DMS53 (cell line): Measurements from ENCODE around the gene FNIP1.
"Not testable (repeated sequence)": the region's sequence is repeated elsewhere in the genome, so short reads cannot be mapped to it uniquely, and the experiment has no call there.

Source experiments
- DNase-seq: peaks from one replicate; lab custom pipeline; 2025; lab: John Stamatoyannopoulos, UW

FNIP1 gene

DNA sequence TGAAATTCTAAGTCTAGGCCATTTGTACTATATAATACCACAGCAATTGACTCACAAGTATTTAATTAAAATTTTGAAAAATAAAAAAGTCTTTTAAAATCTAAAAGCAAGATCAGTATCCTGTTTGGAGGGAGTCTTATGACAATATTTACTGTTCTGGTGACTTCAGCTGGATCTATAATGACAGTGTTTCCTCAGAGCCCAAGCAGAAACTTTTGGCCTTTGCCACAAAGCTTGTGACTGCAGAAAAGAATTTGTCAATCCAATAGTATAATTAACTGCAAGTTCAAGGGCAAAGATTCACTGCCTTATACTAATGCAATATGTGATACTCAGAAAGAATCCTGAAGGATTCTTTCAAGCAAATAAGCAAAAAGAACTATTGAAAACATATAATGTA, 112.2 kb downstream of the FNIP1 start:
- DNase-seq: no peak

DNA sequence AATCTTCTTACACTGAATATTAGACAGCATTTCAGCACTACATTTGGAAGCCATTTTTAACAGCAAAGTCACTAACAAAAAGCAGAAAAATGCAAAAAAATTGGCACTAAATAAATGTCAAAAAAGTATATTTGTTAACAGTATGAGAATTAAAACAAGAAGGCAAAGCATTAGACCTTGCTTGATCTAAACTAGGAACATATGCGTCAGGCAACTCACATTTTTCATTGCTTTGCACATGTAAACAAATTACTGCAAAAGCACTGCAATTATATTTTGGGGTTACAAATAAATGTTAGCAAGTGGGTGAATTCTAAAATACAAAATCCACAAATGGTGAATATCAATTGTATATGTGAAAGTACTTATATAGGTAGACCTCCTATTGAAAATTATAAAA, 112.8 kb downstream of the FNIP1 start:
- DNase-seq: no peak

DNA sequence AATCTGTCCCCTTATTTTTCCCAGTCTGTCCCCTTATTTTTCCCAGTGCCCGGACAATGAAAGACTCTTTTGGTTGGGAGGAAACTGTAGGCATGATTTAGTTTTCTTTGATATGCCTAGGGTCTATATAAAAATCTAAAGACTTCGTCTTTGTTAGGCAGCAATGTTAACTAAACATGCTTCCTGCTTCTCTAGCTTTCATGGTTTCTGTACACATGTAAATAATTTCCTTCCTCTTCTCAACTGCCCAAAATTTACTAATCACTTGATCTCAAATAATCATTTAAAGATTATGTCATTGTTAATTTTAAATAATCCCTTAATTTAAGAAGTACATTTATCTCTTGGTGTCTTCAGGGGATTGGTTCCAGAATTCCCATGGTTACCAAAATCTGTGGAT, 114.0 kb downstream of the FNIP1 start:
- no peak for DNase-seq

DNA sequence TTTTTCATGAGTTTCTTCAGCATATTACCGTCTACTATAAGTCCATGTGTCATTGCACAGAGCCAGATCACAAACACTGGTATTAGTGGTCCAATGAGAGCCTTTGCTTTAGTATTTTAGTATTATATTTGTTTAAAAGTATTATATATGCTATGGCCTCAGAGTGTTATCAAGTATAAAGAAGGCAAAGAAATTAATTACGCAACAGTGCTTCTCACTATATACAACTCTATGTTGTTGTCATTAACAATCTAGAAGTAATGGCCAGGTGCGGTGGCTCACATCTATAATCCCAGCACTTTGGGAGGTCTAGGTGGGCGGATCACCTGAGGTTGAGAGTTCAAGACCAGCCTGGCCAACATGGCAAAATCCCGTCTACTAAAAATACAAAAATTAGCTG, 114.6 kb downstream of the FNIP1 start:
- DNase-seq: no peak

DNA sequence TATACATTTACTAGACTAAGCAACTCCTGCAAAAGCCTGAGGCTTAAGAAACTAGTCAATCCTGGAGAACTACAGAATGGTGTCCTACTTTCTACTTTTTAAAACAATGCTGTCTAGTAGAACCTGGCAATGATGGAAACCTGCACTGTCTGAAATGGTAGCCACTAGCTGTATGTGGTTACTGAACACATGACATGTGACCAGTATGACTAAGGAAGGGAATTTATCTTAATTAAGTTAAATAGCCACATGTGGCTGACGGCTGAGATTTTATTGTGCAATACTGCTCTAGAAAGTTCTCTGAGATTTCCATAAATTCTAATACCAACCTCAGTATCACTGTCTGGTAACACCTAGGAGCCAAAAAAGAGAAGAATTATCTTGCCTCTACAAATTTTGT, 116.9 kb downstream of the FNIP1 start:
- no peak for DNase-seq

DNA sequence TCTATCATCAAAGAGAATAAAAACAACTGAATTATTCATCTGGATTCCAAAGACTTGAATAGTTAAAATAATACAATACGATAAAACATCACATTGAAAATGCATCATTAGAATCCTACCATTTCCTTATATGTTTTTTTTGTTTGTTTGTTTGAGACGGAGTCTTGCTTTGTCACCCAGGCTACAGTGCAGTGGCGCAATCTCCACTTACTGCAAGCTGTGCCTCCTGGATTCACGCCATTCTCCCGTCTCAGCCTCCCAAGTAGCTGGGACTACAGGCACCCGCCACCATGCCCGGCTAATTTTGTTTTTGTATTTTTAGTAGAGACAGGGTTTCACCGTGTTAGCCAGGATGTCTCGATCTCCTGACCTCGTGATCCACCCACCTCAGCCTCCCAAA, 118.5 kb downstream of the FNIP1 start:
- not testable (repeated sequence) for DNase-seq

DNA sequence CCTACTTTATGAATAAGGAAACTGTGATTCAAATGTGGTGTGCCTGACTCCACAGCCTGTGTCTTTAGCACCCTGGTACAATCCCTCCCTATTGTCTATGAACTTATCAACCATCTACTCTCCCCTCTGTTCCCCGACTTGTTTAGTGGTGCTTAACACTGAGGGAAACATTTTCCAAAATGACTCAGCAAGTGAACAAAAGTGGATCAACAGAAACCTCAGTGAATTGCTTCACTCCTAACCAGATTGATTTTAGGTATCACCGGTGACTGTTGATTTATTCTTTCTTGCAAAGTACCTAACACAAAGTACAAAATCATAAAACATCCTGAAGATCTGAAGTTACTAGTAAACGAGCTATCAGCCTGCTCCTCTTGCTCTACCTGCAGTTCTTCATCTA, 119.7 kb downstream of the FNIP1 start:
- no peak for DNase-seq

DNA sequence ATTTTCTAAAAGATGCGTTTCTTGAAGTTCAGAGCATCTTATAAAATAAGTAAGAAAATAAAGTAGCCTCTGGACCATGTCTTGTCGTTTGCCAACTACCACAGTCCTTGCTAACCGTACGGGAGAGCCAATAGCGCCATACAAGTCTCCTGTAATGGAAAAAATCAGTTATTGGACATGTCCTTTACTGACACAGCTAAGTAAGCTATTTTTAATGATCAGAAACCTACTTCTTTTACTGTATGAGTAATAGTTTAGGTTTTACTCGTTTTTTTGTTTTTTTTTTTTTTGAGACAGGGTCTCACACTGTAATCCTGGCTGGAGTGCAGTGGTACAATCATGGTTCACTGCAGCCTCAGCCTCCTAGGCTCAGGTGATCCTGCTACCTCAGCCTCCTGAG, 124.0 kb downstream of the FNIP1 start:
- DNase-seq: no peak

DNA sequence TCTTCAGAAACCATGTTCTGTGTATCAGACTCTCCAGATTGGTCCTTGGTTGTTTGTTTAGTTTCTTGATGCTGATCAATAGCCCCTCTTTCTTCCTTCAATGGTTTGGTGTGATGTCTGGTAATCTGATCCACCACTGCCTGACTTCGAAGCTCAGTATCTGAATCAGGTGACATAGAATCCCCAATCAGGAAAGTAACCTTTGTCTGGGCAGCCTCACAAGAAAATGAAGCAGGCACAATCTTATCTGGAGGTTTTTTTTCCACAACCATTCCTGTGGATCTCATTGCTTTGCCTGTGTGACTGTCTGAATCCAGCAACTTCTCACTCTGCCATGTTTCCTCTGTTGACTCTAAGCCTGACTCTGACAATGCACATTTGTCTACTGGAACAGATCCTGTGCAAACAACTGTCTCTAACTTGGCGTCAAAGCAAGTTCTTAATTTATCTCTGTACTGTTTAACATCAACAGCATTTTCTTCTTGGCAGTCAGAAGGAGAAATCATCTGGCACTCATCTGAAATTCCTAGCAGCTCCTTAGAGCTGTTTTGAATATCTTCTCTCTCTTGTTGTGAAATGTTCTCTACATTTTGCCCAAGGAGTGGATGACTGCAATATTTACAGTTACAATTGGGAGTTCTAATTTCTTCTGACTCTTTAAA, 124.7 kb downstream of the FNIP1 start:
- DNase-seq: no peak

DNA sequence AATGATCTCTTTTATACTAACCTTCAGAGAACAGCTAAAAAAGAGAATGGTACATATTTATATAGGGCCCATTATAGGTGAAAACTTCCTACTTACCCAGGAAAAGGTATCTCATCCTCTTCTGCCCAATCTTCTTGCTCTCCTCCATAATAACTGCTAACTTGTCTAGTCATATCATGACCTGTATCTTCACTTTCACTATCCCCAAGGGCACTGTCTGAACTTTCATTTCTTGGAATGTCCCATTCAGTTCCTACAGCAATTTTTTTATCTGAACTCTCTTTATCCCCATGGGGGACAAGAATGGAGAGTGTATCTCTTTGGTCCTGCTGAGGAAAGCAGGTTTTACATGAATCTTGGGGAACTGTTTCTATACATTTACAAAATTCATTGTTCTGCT, 125.4 kb downstream of the FNIP1 start:
- DNase-seq: no peak

DNA sequence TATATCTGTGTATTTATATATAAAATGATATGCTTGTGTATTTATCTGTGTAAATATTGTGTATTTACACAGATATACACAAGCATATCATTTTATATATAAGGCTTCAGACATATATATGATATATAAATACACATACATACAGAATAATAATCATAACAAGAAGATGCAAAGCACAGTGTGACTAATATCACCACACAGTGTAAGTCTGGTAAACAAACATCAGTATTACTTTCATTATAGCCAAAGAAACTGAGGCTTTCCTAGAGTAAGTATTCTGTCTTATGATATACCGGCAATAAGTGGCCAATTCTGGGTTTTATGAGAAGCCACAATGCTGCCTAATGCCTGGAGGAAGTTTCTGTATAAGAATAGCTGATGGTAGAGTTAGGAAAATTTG, 131.9 kb downstream of the FNIP1 start:
- no peak for DNase-seq

DNA sequence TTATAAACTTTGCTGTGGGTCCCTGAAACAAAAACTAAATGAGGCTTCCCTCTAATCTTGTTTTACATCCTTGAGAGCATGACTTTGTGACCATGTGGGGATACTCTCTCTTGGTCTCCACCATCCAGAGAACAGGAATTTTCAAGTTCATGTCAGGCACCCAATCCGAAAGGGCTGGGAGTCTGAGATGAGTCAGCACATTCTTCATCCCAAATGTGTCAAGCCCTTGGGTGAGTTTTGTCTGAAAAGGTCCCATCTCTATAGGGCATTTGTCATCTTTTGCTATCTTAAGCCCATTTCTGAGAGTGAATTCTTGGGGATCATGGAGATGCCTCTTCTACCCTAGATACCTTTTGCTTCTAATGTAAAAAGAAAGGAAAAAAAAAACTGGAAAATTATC, 134.9 kb downstream of the FNIP1 start:
- DNase-seq: no peak

DNA sequence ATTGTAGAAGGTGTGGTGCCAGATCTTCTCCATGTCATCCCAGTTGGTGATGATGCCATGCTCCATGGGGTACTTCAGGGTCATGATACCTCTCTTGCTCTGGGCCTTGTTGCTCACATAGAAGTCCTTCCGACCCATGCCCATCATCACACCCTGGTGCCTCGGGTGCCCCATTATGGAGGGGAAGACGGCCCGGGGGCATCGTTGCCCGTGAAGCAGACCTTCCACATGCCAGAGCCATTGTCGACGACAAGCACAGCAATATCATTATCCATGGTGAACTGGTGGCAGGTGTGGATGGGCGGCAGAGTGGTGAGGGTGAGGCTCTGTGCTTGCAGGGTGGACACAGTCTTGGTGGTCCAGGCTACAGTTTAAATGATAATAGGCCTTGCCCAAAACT, 137.0 kb downstream of the FNIP1 start:
- DNase-seq: no peak

DNA sequence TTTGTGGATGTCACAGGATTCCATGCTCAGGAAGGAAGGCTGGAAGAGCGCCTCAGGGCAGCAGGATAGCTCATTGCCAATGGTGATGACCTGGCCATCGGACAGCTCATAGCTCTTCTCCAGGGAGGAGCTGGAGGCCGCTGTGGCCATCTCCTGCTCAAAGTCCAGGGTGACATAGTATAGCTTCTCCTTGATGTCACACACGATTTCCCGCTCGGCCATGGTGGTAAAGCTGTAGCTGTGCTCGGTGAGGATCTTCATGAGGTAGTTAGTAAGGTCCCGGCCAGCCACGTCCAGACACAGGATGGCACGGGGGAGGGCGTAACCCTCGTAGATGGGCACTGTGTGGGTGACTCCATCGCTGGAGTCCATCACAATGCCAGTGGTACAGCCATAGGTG, 137.5 kb downstream of the FNIP1 start:
- DNase-seq: no peak

DNA sequence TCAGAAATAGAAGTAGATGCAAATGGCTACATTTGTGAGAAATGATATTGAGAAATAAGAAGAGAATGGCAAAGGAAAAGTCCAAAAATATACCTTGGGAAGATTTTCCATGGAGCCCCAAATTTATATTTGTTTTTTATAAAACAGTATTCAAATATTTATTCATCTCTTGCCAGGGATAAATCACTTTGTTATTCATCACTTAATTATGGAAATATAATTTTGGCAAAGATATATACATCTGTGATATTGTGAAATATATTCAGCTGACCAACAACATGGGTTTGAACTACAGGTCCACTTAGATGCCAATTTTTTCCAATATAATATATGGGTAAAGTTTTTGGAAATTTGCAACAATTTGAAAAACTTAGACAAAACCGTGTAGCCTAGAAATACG, 142.0 kb downstream of the FNIP1 start:
- no peak for DNase-seq

DNA sequence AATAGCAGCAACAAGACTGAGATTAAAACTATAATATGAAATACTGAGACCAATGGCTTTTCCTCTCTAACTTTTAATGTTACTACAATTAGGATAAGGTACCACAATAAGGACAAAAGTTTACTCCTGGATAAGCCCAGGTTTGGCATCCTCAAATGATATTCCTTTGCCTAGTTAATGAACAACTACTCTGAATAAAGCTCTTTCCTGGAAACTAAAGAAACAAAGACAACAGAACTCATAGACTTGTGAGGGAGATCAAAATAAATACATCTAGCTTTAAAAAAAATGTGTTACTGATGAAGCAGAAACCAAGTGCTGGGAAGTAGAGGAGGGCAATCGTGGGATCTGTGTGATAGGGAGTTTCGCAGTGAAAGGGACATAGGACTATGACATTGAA, 142.5 kb downstream of the FNIP1 start:
- peak; percentile 17 for DNase-seq

DNA sequence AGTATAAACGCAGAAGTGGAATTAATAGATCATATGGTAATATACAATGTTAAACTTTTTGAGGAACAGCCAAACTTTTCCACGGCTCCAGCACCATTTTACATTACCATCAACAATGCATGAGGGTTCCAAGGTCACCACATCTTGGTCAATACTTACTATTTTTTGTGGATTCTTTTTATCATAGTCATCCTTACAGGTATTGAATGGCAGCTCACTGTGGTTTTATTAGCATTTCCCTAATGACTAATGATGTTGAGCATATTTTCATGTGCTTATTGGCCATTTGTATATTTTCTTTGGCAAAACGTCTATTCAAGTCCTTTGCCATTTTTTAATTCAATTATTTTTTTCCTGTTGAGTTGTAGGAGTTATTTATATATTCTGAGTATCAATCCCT, 147.7 kb downstream of the FNIP1 start:
- DNase-seq: no peak

DNA sequence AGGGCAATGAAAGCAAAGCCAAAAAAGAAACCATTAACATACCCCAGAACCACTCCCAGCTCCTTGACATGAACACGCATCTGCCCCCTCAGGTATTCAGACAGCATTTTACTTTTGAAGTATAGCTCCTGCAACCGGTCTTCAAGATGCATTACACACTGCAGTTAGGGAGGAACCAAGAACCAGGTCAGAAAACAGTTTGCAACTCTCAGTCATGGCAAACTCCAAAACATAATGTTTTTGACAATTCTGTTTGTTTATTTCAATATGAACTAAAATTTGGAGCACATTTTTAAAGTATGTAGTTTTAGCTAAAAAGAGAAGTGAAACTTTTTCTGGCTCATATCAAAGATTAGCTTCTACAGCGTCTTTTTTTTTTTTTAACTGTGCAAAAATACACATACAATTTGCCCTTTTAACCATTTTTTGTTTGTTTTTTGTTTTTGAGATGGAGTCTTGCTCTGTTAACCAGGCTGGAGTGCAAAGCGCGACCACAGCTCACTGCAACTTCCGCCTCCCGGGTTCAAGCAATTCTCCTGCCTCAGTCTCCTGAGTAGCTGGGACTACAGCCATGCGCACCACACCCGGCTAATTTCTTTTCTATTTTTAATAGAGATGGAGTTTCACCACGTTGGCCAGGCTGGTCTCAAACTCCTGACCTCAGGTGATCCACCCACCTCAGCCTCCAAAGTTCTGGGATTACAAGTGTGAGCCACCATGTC, 149.6 kb downstream of the FNIP1 start:
- no peak for DNase-seq

DNA sequence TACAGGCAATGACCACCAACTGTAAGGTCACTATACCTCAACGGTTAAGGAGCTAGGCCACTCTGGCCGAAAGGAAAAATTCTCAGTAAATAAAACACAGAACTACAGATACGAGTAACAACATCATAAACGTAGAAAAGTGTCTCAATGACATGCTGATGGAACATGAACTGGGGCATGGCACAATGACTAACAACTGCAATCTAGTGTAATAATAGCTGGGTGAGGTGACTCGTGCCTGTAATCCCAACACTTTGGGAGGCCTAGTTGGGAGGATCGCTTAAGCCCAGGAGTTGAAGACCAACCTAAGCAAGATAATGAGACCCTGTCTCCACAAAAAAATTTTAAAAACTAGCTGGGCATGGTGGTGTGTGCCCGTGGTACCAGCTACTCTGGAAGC, 152.0 kb downstream of the FNIP1 start:
- no peak for DNase-seq

DNA sequence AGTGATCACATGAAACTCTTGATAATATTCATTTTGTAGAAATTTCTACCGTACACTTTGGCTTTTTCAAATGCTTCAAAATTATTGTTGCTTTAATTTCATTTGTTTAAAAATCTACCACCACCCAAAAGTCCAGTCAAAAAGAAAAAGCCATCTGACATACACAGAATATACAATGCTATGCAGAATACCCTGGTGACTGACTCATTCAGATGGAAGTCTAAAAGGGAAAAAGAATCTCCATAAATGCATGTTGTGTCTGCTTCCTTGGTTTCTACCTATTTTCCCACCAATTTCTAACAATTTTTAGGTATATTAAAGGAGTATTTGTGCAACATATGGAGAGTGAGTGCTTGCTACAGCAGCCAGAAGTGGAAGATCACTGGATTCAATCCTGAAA, 152.4 kb downstream of the FNIP1 start:
- no peak for DNase-seq

DNA sequence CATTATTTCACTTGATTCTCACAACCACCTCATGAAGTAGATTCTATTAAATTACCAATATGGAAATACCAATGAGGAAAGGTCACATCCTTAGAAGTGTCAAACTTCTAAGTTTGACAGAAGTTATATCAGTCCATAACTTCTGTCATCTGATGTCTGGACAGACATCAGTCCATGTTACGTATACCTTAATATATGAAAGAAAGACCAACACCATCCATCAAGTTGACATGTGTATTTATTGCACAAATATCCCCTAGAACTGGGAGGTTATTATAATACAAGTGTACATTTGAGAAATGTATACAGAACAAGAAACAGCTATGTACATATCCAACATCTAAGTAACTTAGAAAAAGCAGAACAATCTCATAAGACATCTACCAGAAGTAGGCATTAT, 155.3 kb downstream of the FNIP1 start:
- no peak for DNase-seq

DNA sequence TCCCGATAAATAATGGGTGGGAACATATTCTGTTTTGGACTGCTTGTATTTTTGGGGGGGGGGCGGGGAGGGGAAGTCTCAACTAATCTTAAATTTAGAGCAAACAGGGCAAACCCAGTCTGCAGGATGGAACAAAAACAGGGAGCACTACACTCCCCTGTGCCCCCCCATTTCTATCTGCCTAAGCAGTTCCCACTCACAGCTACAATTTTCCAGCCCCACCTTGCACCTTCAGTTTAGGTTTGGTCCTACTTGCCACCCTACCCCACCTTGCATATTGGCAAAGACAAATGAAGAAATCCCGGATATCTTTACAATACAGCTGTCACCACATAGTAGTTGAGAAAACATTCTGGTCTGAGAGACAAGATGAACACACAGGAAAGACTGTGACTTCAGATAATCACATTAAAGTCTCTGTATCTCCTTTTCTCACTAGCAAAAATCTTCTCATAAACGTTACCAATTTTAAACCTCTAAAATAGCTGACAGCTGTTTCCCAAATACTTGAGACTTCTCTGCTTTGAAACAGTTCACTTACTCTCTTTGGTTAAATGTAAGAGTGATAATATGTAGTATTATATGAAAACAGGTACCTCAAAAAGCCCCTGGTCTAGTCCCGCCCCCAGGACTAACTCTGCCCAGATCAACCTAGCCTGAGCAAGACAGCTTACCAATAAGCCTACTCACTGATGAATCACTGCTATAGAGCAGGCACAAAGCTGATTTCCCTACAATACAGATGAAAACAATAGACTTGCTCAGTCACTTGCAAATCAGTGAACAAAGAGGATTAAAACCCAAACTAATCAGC, 156.6 kb downstream of the FNIP1 start:
- peak; percentile 8 for DNase-seq

DNA sequence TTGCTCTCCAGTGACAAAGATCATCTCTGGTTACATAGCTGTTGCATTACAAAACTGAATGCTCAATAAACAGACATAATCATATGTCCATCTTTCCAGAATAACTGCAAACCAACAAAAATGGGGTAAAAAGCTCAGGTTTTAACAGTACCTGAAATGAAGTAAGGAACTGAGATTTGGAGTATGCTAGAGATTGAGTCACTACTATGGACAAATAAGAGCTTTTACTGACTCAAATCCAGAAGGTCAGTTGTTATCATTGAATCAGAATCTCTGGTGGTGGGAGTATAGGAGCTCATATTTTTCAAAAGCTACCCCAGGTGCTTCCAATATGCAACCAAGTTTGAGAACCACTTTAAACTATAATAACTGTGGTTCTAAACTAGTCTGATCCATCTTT, 157.7 kb downstream of the FNIP1 start:
- no peak for DNase-seq
